Activated naive CD8-positive, alpha-beta T cell (primary cell): ENCODE measurements around the gene MAGI2.
A peak's percentile ranks its signal among the peaks of the same experiment; 100 is the strongest.
"Not testable (repeated sequence)": the region's sequence is repeated elsewhere in the genome, so short reads cannot be mapped to it uniquely, and the experiment has no call there.

ENCODE experiments used
- H3K27ac Mint-ChIP-seq: one replicate; pipeline ENCODE4 v1.8.0; 2021; ENCODE audit warnings: mixed read lengths
- H3K27me3 Mint-ChIP-seq: one replicate; pipeline ENCODE4 v1.8.0; 2021; ENCODE audit warnings: mixed read lengths
- H3K36me3 Mint-ChIP-seq: one replicate; pipeline ENCODE4 v1.8.0; 2021; ENCODE audit warnings: mixed read lengths
- H3K4me1 Mint-ChIP-seq: one replicate; pipeline ENCODE4 v1.8.0; 2021; ENCODE audit warnings: low read depth, mixed read lengths
- H3K4me3 Mint-ChIP-seq: one replicate; pipeline ENCODE4 v1.8.0; 2021; ENCODE audit warnings: mild to moderate bottlenecking, mixed read lengths
- H3K9me3 Mint-ChIP-seq: one replicate; pipeline ENCODE4 v1.8.0; 2021; ENCODE audit warnings: low read depth, mixed read lengths

Gene MAGI2

GRCh38 chr7:79459381-79459780 is 5.9 kb upstream of the MAGI2 start:
- Mint-ChIP-seq H3K4me1 (peaks cover 2% of the 10 kb centered on the region), H3K27ac (no peak overlapping the region), H3K36me3 (no peaks in the 10 kb centered on the region), H3K4me3 (no peak overlapping the region), H3K27me3 (peaks cover 5% of the 10 kb centered on the region), H3K9me3 (no peaks in the 10 kb centered on the region)

GRCh38 chr7:79458796-79459195 is 5.3 kb upstream of the MAGI2 start:
- no peaks in the 10 kb centered on the region for H3K36me3 Mint-ChIP-seq
- no peak overlapping the region for H3K4me3 Mint-ChIP-seq
- H3K27ac Mint-ChIP-seq: no peak overlapping the region
- peaks cover 5% of the 10 kb centered on the region for H3K27me3 Mint-ChIP-seq
- H3K9me3 Mint-ChIP-seq: no peaks in the 10 kb centered on the region
- peaks cover 2% of the 10 kb centered on the region for H3K4me1 Mint-ChIP-seq

GRCh38 chr7:79455173-79455790 is 1.8 kb upstream of the MAGI2 start:
- no peak overlapping the region for H3K4me3 Mint-ChIP-seq
- H3K27me3 Mint-ChIP-seq: peaks cover 18% of the 10 kb centered on the region
- H3K9me3 Mint-ChIP-seq: no peaks in the 10 kb centered on the region
- no peak overlapping the region for H3K27ac Mint-ChIP-seq
- H3K4me1 Mint-ChIP-seq: peaks cover 22% of the 10 kb centered on the region
- no peaks in the 10 kb centered on the region for H3K36me3 Mint-ChIP-seq

- Mint-ChIP-seq H3K9me3 (no peaks in the 10 kb centered on the region), H3K27me3 (peaks cover 18% of the 10 kb centered on the region), H3K4me1 (peaks cover 22% of the 10 kb centered on the region), H3K4me3 (peak overlapping the region; percentile 91), H3K27ac (no peak overlapping the region), H3K36me3 (no peaks in the 10 kb centered on the region)
Measured at GRCh38 chr7:79454361-79454960, 994 bp upstream of the MAGI2 start.

GRCh38 chr7:79453266-79453557 is 255 bp downstream of the MAGI2 start:
- Mint-ChIP-seq H3K27ac (no peak overlapping the region), H3K4me3 (peak overlapping the region; percentile 91), H3K4me1 (peaks cover 22% of the 10 kb centered on the region), H3K9me3 (no peaks in the 10 kb centered on the region), H3K27me3 (peaks cover 18% of the 10 kb centered on the region), H3K36me3 (no peaks in the 10 kb centered on the region)

GRCh38 chr7:79452495-79453265 is 787 bp downstream of the MAGI2 start:
- Mint-ChIP-seq H3K4me1 (peaks cover 22% of the 10 kb centered on the region), H3K27me3 (peaks cover 18% of the 10 kb centered on the region), H3K27ac (peak overlapping the region; percentile 30), H3K4me3 (peak overlapping the region; percentile 91), H3K36me3 (no peaks in the 10 kb centered on the region), H3K9me3 (no peaks in the 10 kb centered on the region)

- peak overlapping the region; percentile 91 for H3K4me3 Mint-ChIP-seq
- peaks cover 18% of the 10 kb centered on the region for H3K27me3 Mint-ChIP-seq
- H3K36me3 Mint-ChIP-seq: no peaks in the 10 kb centered on the region
- H3K4me1 Mint-ChIP-seq: peaks cover 22% of the 10 kb centered on the region
- no peaks in the 10 kb centered on the region for H3K9me3 Mint-ChIP-seq
- no peak overlapping the region for H3K27ac Mint-ChIP-seq
Measured at GRCh38 chr7:79452032-79452494, 1.4 kb downstream of the MAGI2 start.

- Mint-ChIP-seq H3K4me1 (peaks cover 22% of the 10 kb centered on the region), H3K4me3 (peak overlapping the region; percentile 91), H3K36me3 (no peaks in the 10 kb centered on the region), H3K9me3 (no peaks in the 10 kb centered on the region), H3K27ac (no peak overlapping the region), H3K27me3 (peaks cover 17% of the 10 kb centered on the region)
Measured at GRCh38 chr7:79451580-79451979, 1.9 kb downstream of the MAGI2 start.

GRCh38 chr7:79442766-79443165 is 10.7 kb downstream of the MAGI2 start:
- H3K9me3 Mint-ChIP-seq, H3K4me3 Mint-ChIP-seq, H3K36me3 Mint-ChIP-seq, H3K27me3 Mint-ChIP-seq, H3K27ac Mint-ChIP-seq, H3K4me1 Mint-ChIP-seq: not testable (repeated sequence)

- Mint-ChIP-seq H3K9me3 (no peaks in the 10 kb centered on the region), H3K36me3 (peaks cover 2% of the 10 kb centered on the region), H3K4me1 (no peaks in the 10 kb centered on the region), H3K27ac (no peak overlapping the region), H3K4me3 (no peak overlapping the region), H3K27me3 (no peaks in the 10 kb centered on the region)
Measured at GRCh38 chr7:79436378-79436777, 17.1 kb downstream of the MAGI2 start.

- H3K27ac Mint-ChIP-seq: no peak overlapping the region
- H3K9me3 Mint-ChIP-seq: no peaks in the 10 kb centered on the region
- H3K4me1 Mint-ChIP-seq: no peaks in the 10 kb centered on the region
- peaks cover 2% of the 10 kb centered on the region for H3K36me3 Mint-ChIP-seq
- peaks cover 1% of the 10 kb centered on the region for H3K27me3 Mint-ChIP-seq
- H3K4me3 Mint-ChIP-seq: no peak overlapping the region
Measured at GRCh38 chr7:79434867-79435266, 18.6 kb downstream of the MAGI2 start.

- H3K4me3 Mint-ChIP-seq: no peak overlapping the region
- H3K27me3 Mint-ChIP-seq: peaks cover 1% of the 10 kb centered on the region
- no peaks in the 10 kb centered on the region for H3K9me3 Mint-ChIP-seq
- H3K36me3 Mint-ChIP-seq: peaks cover 2% of the 10 kb centered on the region
- no peaks in the 10 kb centered on the region for H3K4me1 Mint-ChIP-seq
- no peak overlapping the region for H3K27ac Mint-ChIP-seq
Measured at GRCh38 chr7:79434098-79434497, 19.4 kb downstream of the MAGI2 start.

GRCh38 chr7:79430391-79430790 is 23.1 kb downstream of the MAGI2 start:
- H3K36me3 Mint-ChIP-seq: peaks cover 2% of the 10 kb centered on the region

GRCh38 chr7:79425665-79426064 is 27.8 kb downstream of the MAGI2 start:
- no peaks in the 10 kb centered on the region for H3K36me3 Mint-ChIP-seq
- no peaks in the 10 kb centered on the region for H3K4me1 Mint-ChIP-seq
- no peaks in the 10 kb centered on the region for H3K9me3 Mint-ChIP-seq
- H3K27me3 Mint-ChIP-seq: peaks cover 3% of the 10 kb centered on the region
- no peak overlapping the region for H3K4me3 Mint-ChIP-seq
- no peak overlapping the region for H3K27ac Mint-ChIP-seq

More at GRCh38 chr7:79430391-79430790, 23.1 kb downstream of the MAGI2 start:
- peaks cover 1% of the 10 kb centered on the region for H3K27me3 Mint-ChIP-seq
- H3K4me1 Mint-ChIP-seq: no peaks in the 10 kb centered on the region
- no peak overlapping the region for H3K4me3 Mint-ChIP-seq
- no peaks in the 10 kb centered on the region for H3K9me3 Mint-ChIP-seq
- no peak overlapping the region for H3K27ac Mint-ChIP-seq

GRCh38 chr7:79421751-79422150 is 31.7 kb downstream of the MAGI2 start:
- no peak overlapping the region for H3K27ac Mint-ChIP-seq
- no peaks in the 10 kb centered on the region for H3K4me1 Mint-ChIP-seq
- no peaks in the 10 kb centered on the region for H3K36me3 Mint-ChIP-seq

More at GRCh38 chr7:79421751-79422150, 31.7 kb downstream of the MAGI2 start:
- peaks cover 3% of the 10 kb centered on the region for H3K27me3 Mint-ChIP-seq
- H3K4me3 Mint-ChIP-seq: no peak overlapping the region
- no peaks in the 10 kb centered on the region for H3K9me3 Mint-ChIP-seq
